Myometrial cell (primary cell): ENCODE results near the gene ITPKC. TPM values are rescaled to one million over a fixed set of nuclear protein-coding genes. Genes with fewer than 3 reads are reported as not detected.

Experiments
- total RNA-seq: library from RNA; depleted of rRNA; stranded (reverse); fragments of >200 nt; gene quantifications from 2 replicates; pipeline ENCODE4 v1.2.3, GENCODE V29; 2015

ITPKC gene
- 25.7 and 31.4 TPM in 2 replicates for total RNA-seq

GRCh38 chr19:40716482-40717324 lies at the start of gene ITPKC, which contains the start of gene COQ8B:
Gene ITPKC, plus strand, starts transcription at chr19:40717112. Its CDS starts 24 bp downstream, at chr19:40717136.
Gene COQ8B, minus strand, starts transcription at chr19:40716886. Its CDS starts 2,254 bp downstream, at chr19:40714632.

GRCh38 chr19:40690050-40690692 lies 26.7 kb upstream of the ITPKC start, which contains the start of gene NUMBL:
Gene NUMBL, minus strand, starts transcription at chr19:40690651. Its CDS starts 168 bp downstream, at chr19:40690483.

GRCh38 chr19:40750058-40750873 lies 33.4 kb downstream of the ITPKC start, which contains the start of gene ACTMAP:
Gene ACTMAP, minus strand, starts transcription at chr19:40750477. Its CDS starts 674 bp downstream, at chr19:40749803.

GRCh38 chr19:40750874-40751537 lies 34.1 kb downstream of the ITPKC start, which contains the start of gene SNRPA:
Gene SNRPA, plus strand, starts transcription at chr19:40751203. Its CDS starts 206 bp downstream, at chr19:40751409.

GRCh38 chr19:40774916-40775631 lies 58.2 kb downstream of the ITPKC start, which contains the start of gene MIA:
Gene MIA, plus strand, starts transcription at chr19:40775521. Its CDS starts 22 bp downstream, at chr19:40775543.

GRCh38 chr19:40777937-40778705 lies 61.2 kb downstream of the ITPKC start, which contains the start of gene RAB4B:
Gene RAB4B, plus strand, starts transcription at chr19:40778247. Its CDS starts 129 bp downstream, at chr19:40778376.

Other genes with a start within 250 kb of the ITPKC start
- 77.6 and 99.4 TPM in 2 replicates for gene SHKBP1, start 140.2 kb upstream of the ITPKC start, total RNA-seq
- 50.7 and 63.6 TPM in 2 replicates for gene LTBP4, start 115.7 kb upstream of the ITPKC start, total RNA-seq
- gene NUMBL, start 26.5 kb upstream of the ITPKC start, total RNA-seq, result 28.8 and 51.6 TPM in 2 replicates
- gene COQ8B, start 226 bp upstream of the ITPKC start, total RNA-seq, result 20.6 and 26.8 TPM in 2 replicates
- gene ACTMAP, start 33.4 kb downstream of the ITPKC start, total RNA-seq, result 2.0 and 4.4 TPM in 2 replicates
- gene SNRPA, start 34.1 kb downstream of the ITPKC start, total RNA-seq, result 102 and 115 TPM in 2 replicates
- not detected in 2 replicates for gene MIA, start 58.4 kb downstream of the ITPKC start, total RNA-seq
- gene RAB4B, start 61.1 kb downstream of the ITPKC start, total RNA-seq, result 38.6 and 45.0 TPM in 2 replicates
- 88.8 and 103 TPM in 2 replicates for gene EGLN2, start 82.1 kb downstream of the ITPKC start, total RNA-seq
- gene CYP2A6, start 133.3 kb downstream of the ITPKC start, total RNA-seq, result not detected in 2 replicates
- not detected in 2 replicates for gene CYP2A7, start 165.1 kb downstream of the ITPKC start, total RNA-seq